Raji (cell line): ENCODE results near the gene ZFP14.
A peak's percentile ranks its signal among the peaks of the same experiment; 100 is the strongest.

Source experiments
- POLR2A ChIP-seq: IDR thresholded peaks from 2 replicates; pipeline ENCODE4 v1.6.1; 2011; ENCODE audit warnings: low read depth, low read length, control low read depth; ENCODE audit not compliant: insufficient read depth

ZFP14 gene

DNA sequence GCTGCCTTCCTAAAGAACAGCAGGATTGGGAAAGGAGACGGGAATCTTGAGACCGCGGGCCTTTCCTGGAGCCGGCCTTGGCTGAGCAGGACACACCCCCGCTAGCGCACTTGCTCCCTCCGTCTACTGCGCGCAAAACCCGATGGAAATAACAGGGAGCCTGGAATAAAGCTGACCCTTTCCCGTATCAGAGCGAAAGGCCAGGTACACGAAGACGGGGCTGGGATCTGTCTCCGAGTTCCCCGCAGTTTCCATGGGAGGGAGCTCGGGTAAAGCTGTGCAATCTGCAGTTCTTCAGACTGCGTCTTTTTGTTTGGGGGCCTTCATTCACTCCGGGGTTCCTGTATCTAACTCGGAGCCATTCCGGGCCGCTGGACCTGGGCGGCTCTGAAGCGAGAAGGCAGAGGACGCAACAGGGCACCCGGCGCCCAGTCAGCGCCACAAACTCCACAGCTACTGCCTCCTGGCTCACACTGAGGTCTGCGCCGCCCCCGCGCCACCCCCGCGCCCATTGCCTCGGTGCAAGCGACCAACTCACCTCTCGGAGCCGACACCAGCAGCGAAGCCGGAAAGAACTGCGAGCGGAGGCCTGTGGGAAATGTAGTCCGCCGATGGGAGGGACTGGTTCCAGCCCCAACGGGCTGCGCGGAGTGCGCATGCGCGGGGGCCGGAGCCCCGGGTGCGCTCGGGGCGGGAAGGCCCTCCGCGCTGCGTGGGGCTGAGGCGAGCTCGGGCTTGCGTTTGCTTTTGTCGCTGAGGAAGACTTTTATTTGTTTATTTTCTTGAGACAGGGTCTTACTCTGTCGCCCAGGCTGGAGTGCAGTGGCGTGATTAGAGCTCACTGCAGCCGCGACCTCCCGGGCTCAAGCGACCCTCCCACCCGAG, at the start of gene ZFP14:
Gene ZFP14, minus strand, starts transcription at position 577 of the 885 bp plus-strand sequence. CDS start 11,309 bp downstream, outside the sequence.
- peak; percentile 54; the same call in 1 of the 2 replicates for TF ChIP-seq POLR2A

DNA sequence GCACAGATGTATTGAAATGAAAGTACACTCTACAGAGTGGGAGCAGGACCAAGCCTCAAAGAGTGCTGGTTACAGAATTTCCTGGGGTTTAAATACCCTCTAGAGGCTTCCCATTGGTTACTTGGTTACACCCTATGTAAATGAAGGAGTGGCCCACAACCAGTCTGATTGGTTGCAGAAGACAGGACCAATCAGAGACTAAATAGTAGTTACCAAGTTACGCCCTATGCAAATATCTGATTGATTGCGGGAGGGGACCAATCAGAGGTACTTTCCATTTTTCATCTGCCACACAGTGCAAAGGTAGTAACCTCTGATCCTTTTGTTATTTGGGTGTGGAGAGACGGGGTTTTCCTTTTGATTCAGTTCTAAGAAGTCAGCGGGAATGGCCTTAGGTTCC, 44.9 kb upstream of the ZFP14 start:
- no peak for TF ChIP-seq POLR2A

DNA sequence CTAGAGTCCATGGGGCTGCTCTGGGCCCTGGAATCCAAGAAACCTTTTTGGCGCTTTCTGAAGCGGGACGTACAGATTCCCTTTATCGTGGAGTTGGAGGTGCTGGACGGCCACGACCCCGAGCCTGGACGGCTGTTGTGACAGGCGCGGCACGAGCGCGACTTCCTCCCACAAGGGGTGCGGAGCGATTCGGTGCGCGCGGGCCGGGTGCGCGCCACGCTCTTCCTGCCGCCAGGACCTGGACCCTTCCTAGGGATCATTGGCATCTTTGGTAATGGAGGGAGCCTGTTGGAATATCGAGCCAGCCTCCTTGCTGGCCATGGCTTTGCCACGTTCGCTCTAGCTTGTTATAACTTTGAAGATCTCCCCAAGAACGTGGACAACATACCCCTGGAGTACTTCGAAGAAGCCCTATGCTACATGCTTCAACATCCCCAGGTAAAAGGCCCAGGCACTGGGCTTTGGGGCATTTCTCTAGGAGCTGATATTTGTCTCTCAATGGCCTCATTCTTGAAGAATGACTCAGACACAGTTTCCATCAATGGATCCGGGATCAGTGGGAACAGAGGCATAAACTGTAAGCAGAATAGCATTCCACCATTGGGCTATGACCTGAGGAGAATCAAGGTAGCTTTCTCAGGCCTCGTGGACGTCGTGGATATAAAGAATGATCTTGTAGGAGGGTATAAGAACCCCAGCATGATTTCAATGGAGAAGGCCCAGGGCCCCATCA, 42.9 kb upstream of the ZFP14 start:
- no peak for TF ChIP-seq POLR2A

DNA sequence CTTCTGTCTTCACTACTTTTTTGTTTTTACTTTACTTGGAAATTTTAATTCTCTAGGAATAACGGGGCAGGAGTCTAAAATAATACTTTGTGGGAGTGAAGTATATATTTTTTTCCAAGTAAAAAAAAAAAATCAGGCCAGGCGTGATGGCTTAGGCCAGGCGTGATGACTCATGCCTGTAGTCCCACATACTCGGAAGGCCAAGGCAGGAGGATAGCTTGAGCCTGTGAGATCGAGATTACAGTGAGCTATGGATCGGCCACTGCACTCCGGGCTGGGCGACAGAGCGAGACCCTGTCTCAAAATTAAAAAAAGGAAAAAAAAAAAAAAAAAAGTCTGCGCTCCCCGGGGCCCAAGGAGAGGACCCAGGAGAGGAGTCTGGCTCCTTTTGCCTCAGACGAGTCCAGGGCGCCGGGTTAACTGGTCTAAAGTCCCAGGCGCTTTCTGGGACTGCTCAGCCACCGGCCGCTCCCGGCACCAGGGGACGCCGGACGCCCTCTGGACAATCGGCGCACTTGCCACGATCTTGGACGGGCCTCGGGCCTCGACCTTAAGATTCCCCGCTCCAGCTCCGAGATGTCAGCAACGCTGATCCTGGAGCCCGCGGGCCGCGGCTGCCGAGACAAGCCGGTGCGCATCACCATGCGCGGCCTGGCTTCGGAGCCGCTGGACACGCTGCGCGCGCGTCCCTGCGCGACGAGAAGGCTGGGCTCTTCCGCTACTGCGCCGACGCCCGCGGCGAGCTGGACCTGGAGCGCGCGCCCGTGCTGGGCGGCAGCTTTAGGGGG, 42.2 kb upstream of the ZFP14 start:
- TF ChIP-seq POLR2A: no peak

DNA sequence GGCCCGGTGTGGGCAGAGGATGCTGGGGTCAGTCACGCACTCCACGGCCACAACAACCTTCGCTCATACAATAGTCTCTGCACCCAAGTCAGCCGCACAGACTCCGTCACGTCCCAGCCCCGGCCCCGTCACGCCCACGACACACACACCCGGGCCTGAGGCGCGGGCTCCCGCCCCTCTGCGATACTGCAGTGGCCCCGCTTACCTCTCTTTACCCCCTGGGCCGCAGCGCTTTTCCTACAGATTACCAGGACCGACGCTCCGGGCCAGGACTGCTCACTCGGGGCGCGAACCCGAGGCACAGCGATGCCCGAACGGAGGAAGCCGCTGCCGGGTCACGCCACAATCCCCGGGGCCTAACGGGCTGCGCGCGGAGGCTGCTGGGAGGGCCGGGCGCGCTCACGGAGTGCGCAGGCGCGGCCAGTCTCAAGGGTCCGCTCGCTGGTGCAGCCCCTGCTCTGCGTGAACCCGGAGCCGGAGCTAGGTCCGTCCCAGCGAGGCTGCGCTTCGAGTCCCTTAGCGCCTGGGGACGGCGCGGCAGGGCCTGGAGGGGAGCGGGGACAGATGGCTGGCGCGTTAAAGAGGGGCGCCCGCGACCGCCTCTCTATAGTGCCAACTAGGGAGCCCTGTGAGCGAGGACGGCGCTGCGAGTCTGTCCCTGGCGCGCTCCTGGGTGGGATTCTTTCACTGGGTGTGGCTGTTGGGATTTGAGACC, 39.4 kb upstream of the ZFP14 start, which contains the start of gene ZFP82:
Gene ZFP82, minus strand, starts transcription at position 358 of the 715 bp plus-strand sequence. CDS start 8,855 bp downstream, outside the sequence.
- peak; percentile 45; the same call in 1 of the 2 replicates for TF ChIP-seq POLR2A

DNA sequence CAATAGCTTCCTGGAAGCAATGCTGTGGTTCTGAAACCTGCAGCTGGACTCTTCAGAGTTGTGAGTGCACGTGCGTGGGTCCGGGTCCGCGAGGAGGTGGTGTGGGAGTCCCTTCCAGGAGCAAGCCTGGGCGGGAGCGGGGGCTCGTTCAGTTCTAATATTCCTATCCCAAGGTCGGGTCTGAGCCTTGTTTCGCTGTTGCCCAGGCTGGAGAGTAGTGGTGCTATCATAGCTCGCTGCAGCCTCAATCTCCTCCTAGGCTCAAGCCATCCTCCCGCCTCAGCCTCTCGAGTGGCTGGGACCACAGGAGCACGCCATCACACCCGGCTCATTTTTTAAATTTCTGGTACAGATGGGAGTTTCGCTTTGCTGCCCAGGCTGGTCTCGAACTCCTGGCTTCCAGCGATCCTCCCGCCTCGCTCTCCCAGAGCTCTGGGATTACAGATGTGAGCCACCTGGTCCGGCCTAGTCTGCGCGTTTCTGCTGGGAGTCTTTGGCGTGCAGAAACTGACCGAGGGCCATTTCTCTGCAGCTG, 38.8 kb upstream of the ZFP14 start:
- TF ChIP-seq POLR2A: no peak

DNA sequence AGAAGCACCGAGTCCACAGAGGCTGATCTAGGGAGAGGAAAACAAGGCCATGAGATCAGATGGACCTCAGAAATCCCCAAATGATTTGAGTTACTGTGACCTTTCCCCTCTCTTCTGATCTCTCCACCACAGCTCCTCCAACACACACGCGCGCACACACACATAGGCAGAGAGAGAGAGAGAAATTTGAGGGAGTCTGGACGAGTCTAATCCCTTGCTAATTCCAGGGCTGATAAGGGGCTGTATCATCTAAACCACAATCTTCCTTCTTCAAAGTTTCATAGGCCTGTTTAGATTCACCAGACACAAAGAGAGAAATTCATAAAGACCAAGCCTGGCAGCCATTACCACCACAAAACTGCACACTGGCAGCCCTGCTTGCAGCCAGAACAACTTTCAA, 30.8 kb upstream of the ZFP14 start:
- no peak for TF ChIP-seq POLR2A

DNA sequence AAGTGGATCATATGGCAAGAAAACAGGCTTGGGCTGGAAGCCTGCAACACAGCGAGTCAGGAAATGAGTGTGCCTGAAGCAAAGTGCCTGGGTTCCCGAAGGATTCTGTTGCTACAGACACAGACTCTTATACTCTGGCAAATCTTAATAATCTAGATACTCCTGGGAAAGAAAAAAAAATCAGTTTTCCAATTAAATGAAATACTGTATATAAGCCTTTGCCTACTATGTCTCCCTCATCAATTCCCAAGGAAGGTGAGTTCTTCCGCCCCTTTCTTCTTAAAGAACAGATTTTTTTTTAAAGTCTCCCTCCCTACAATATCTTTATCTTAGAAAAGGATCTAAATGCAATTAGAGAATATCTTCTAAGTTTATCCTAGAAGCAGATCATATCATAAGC, 29.1 kb upstream of the ZFP14 start:
- TF ChIP-seq POLR2A: no peak

DNA sequence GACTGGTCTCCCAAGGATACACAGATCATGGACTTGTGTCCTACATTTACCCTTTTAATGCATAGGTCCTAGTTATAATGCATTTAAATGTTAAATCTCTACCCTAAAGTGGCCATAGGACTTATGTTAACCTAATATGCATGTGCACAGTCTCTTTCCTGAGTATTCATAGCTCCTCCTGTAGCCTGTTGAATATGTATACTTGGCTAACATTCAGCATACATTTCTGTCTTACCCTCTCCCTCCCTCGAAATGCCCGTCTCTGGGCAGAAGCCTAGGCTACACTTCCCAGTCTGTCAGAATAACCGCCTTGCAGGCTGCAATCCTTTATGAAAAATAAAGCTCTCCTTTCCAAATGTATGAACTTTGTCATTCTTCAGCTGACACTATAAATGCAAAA, 25.5 kb upstream of the ZFP14 start:
- TF ChIP-seq POLR2A: no peak

DNA sequence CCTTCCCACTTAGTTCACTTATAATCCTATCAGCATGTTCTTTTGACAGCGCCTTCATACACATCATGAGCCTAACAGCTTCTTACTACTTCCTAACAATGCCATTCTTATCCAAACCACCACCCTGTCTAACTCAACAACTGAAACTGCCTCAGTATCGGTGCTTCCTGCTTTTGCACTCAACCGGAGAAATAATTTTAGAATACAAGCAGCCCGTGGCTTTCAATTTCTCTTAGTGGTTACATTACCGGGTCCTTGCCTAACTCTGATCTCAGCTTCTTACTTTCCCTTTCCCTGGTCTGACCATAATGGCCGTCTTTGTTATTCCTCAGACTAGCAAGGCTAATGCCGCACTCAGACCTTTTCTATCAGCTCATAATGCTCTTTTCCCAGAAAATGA, 22.5 kb upstream of the ZFP14 start:
- no peak for TF ChIP-seq POLR2A

DNA sequence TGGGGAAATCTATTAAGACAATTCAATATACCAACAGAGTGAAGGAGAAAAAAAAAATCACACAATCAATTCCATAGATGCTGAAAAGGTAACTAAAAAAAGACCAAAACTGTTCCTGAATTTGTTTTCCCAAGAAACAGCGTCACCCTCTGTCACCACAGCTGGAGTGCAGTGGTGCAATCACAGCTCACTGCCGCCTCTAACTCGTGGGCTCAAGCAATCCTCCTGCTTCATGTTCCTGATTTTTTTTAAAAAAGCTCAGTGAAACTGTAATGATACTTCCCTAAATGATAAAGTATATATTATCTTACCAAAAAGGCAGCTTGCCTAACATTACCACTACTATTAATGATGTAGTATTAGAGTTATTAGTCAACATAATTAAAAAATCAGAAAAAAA, 19.6 kb upstream of the ZFP14 start:
- no peak for TF ChIP-seq POLR2A

DNA sequence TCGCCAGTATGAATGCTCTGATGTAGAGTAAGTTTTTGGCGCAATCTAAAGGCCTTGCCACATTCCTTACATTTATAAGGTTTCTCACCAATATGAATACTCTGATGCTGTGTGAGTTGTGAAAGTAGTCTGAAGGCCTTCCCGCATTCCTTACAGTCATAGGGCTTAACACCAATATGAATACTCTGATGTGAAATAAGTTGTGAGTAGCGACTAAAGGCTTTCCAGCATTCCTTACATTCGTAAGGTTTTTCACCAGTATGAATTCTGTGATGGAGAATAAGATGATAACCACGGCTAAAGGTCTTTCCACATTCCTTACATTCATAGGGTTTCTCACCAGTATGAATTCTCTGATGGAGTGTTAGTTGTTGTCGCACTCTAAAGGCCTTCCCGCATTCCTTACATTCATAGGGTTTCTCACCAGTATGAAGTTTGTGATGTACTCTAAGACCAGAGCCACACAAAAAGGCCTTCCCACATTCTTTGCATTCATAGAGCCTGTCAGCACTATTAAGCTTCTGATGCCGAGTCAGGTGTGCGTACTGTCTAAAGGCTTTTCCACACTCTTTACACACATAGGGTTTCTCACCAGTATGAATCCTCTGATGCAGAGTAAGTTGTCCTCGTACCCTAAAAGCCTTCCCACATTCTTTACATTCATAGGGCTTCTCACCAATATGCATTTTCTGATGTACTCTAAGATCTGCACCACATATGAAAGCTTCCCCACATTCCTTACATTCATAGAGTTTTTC, 14.1 kb upstream of the ZFP14 start:
- no peak for TF ChIP-seq POLR2A

DNA sequence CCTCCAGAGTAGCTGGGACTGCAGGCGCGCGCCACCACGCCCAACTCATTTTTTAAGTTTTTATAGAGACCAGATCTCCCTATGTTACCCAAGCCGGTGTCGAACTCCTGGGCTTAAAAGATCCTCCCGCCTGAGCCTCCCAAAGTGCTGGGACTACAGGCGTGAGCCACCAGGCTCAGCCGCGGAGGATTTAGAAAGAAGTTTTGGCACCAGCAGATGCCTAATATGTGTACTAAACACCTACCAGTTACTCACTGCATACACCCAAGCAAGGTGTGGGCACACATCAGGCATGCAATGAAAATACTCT, 464 bp upstream of the ZFP14 start:
- TF ChIP-seq POLR2A: no peak

DNA sequence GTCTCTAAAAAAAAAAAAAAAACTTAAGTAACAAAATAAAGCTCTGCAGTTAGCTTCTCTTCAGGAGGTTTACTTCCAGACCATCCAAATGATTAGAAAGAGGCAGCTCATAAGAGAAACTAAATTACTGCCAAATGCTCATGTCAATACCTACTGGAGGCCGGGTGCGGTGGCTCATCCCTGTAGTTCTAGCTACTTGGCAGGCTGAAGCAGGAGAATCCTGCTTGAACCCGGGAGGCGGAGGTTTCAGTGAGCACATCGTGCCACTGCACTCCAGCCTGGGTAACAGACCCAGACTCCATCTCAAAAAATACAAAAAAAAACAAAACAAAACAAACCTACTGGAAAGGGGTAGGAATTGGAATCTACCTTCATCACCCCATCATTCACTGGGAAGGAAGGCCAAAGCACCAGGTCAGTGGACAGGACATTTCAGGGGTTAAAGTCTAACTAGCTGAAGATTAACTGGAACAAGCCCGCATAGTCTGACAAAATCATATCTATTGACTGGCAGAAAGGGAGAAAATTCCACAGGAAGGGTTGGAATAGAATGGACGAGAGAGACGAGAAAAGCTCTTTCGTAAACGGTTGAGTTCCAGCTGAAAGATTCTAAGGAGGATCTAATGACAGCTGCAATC, 1.3 kb downstream of the ZFP14 start:
- no peak for TF ChIP-seq POLR2A

DNA sequence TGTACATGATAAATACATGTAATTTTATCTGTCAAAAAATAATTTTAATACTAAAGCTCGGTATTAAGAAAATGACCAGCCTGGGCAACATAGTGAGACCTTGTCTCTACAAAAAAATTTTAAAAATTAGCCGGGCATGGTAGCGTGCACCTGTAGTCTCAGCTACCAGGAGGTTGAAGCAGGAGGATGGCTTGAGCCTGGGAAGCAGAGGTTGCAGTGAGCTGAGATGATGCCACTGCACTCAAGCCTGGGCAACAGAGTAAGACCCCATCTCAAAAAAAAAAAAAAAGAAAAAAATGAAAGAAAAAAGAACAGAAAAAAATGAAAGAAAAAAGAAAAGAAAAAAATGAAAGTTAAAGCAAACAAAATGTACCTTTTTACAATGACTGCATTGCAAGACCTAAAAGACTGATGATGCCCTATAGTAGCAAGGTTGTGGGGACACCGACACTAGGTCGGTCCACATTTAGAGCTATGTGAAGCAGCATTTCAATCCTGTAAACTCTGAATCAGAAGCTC, 5.3 kb downstream of the ZFP14 start:
- TF ChIP-seq POLR2A: no peak
